SK-N-SH (cell line): ENCODE measurements around the gene SLCO2B1. TPM values are rescaled to one million over a fixed set of nuclear protein-coding genes. Genes with fewer than 3 reads are reported as not detected.

Experiments used
- CTCF ChIA-PET: fragments of 300-600, 350-600 bp; formaldehyde crosslinking; extraction: SDS; loops from one replicate; lab custom pipeline; 2021; lab: Yijun Ruan, JAX
- POLR2A ChIA-PET: fragments of 350-600 bp; sonication (Branson Sonifier 250); formaldehyde crosslinking; extraction: SDS; loops from one replicate; lab custom pipeline; 2020; ENCODE audit warnings: antibody characterized with exemption, inconsistent platforms; lab: Yijun Ruan, JAX
- DNase-seq: peaks from one replicate; pipeline ENCODE4 v3.0.0; 2012
- H2AFZ ChIP-seq: fragments of 200-600 bp; sonication (generic); 2 replicates; pipeline ENCODE4 v1.8.1; 2016; ENCODE audit warnings: antibody characterized with exemption, mild to moderate bottlenecking, low read depth
- H3F3A ChIP-seq: fragments of 200-600 bp; sonication (generic); replicated peaks from 2 replicates; pipeline ENCODE3; 2016; ENCODE audit warnings: antibody characterized with exemption, mild to moderate bottlenecking; ENCODE audit not compliant: insufficient read depth
- H3K27ac ChIP-seq, 2 experiments: fragments of 200-500 bp in 1 of 2; fragments of 200-600 bp in 1 of 2; sonication (Bioruptor generic) in 1 of 2; sonication (generic), shearing (Covaris generic) in 1 of 2; 2 replicates each; pipeline versions ENCODE4 v1.5.1 to v1.6.1; 2014 to 2016; ENCODE audit warnings: low read depth in 2 of 2, inconsistent platforms in 1 of 2, low read length in 1 of 2, mild to moderate bottlenecking in 1 of 2, mixed read lengths in 1 of 2
- H3K27me3 ChIP-seq: fragments of 200-600 bp; sonication (generic), shearing (Covaris generic); 2 replicates; pipeline ENCODE4 v1.6.1; 2016; ENCODE audit warnings: mixed run types; ENCODE audit not compliant: insufficient read depth
- H3K36me3 ChIP-seq, 2 experiments: fragments of 200-500 bp in 1 of 2; fragments of 200-600 bp in 1 of 2; sonication (Bioruptor generic) in 1 of 2; sonication (generic) in 1 of 2; replicated peaks in 1 of 2; 2 replicates each; pipeline versions ENCODE3 to v1.5.1; 2014 to 2016; ENCODE audit warnings: low read length in 1 of 2, mild to moderate bottlenecking in 1 of 2; ENCODE audit not compliant: insufficient read depth in 2 of 2, control insufficient read depth in 1 of 2
- H3K4me1 ChIP-seq, 2 experiments: fragments of 200-500 bp in 1 of 2; fragments of 200-600 bp in 1 of 2; sonication (Bioruptor generic) in 1 of 2; sonication (generic), shearing (Covaris generic) in 1 of 2; 2 replicates each; pipeline versions ENCODE4 v1.5.1 to v1.6.1; 2014 to 2016; ENCODE audit warnings: low read depth in 1 of 2, low read length in 1 of 2, mixed run types in 1 of 2; ENCODE audit not compliant: insufficient read depth in 2 of 2, control insufficient read depth in 1 of 2
- H3K4me2 ChIP-seq: fragments of 200-600 bp; sonication (generic), shearing (Covaris generic); 2 replicates; pipeline ENCODE4 v1.6.1; 2017; ENCODE audit warnings: mixed run types
- H3K4me3 ChIP-seq, 2 experiments: fragments of 200-500 bp in 1 of 2; fragments of 200-600 bp in 1 of 2; sonication (Bioruptor generic) in 1 of 2; sonication (generic), shearing (Covaris generic) in 1 of 2; 2 replicates each; pipeline versions ENCODE4 v1.5.1 to v1.8.1; 2014 to 2016; ENCODE audit warnings: low read depth in 2 of 2, inconsistent platforms in 1 of 2, low read length in 1 of 2, mild to moderate bottlenecking in 1 of 2, mixed read lengths in 1 of 2, moderate library complexity in 1 of 2
- H3K79me2 ChIP-seq: fragments of 200-600 bp; sonication (generic); 2 replicates; pipeline ENCODE4 v1.8.1; 2017; ENCODE audit warnings: mild to moderate bottlenecking; ENCODE audit not compliant: insufficient read depth
- H3K9ac ChIP-seq: fragments of 200-600 bp; sonication (generic); 2 replicates; pipeline ENCODE4 v1.6.1; 2017; ENCODE audit warnings: mixed run types
- H3K9me2 ChIP-seq: fragments of 200-600 bp; sonication (generic); 2 replicates; pipeline ENCODE4 v1.6.1; 2017; ENCODE audit warnings: mixed run types
- H3K9me3 ChIP-seq: fragments of 200-600 bp; sonication (generic); 2 replicates; pipeline ENCODE4 v1.6.1; 2017; ENCODE audit warnings: mixed run types, mild to moderate bottlenecking, moderate library complexity
- H4K20me1 ChIP-seq: fragments of 200-600 bp; sonication (generic); 2 replicates; pipeline ENCODE4 v1.6.1; 2017; ENCODE audit warnings: mild to moderate bottlenecking, mixed run types; ENCODE audit not compliant: insufficient read depth
- CHD2 ChIP-seq: fragments of 150-350 bp; IDR thresholded peaks from 2 replicates; pipeline ENCODE4 v1.6.1; 2018; ENCODE audit warnings: low read length; ENCODE audit not compliant: partially characterized antibody
- EP300 ChIP-seq, 2 experiments: IDR thresholded peaks; 2 replicates each; pipeline versions ENCODE4 v1.4.0 to v1.6.1; 2012; ENCODE audit warnings: borderline replicate concordance in 1 of 2, low read depth in 1 of 2, low read length in 1 of 2
- FOXJ3 ChIP-seq: sonication (generic); formaldehyde crosslinking; IDR thresholded peaks from 2 replicates; pipeline ENCODE4 v1.5.1; 2020; ENCODE audit warnings: mild to moderate bottlenecking, missing genetic modification reagents
- FOXM1 ChIP-seq: IDR thresholded peaks from 2 replicates; pipeline ENCODE4 v1.4.0; 2012; ENCODE audit warnings: low read depth, mild to moderate bottlenecking
- GABPA ChIP-seq: IDR thresholded peaks from 2 replicates; pipeline ENCODE4 v1.4.0; 2012; ENCODE audit warnings: low read depth, mild to moderate bottlenecking
- GATA2 ChIP-seq: sonication (generic); formaldehyde crosslinking; IDR thresholded peaks from 2 replicates; pipeline ENCODE4 v1.5.0; 2020; ENCODE audit warnings: mild to moderate bottlenecking, missing genetic modification reagents
- NFIC ChIP-seq: IDR thresholded peaks from 2 replicates; pipeline ENCODE4 v1.4.0; 2012; ENCODE audit warnings: borderline replicate concordance
- RCOR1 ChIP-seq: fragments of 150-350 bp; IDR thresholded peaks from 2 replicates; pipeline ENCODE4 v1.6.1; 2017; ENCODE audit warnings: antibody characterized with exemption, low read length
- RFX5 ChIP-seq: IDR thresholded peaks from 2 replicates; pipeline ENCODE4 v1.6.1; 2012; ENCODE audit warnings: mild to moderate bottlenecking, improper control_type of control experiment, low read length
- RXRA ChIP-seq: IDR thresholded peaks from 2 replicates; pipeline ENCODE4 v1.4.0; 2012; ENCODE audit warnings: low read depth, mild to moderate bottlenecking, borderline replicate concordance
- SMC3 ChIP-seq: IDR thresholded peaks from 2 replicates; pipeline ENCODE4 v1.6.1; 2012; ENCODE audit warnings: low read depth, low read length, improper control_type of control experiment
- TAF1 ChIP-seq: IDR thresholded peaks from 2 replicates; pipeline ENCODE4 v1.6.1; 2012; ENCODE audit warnings: low read depth, mild to moderate bottlenecking, low read length, moderate library complexity, borderline replicate concordance
- TCF12 ChIP-seq: IDR thresholded peaks from 2 replicates; pipeline ENCODE4 v1.4.0; 2012
- TEAD4 ChIP-seq: IDR thresholded peaks from 2 replicates; pipeline ENCODE4 v1.4.0; 2012; ENCODE audit warnings: mild to moderate bottlenecking, borderline replicate concordance; ENCODE audit not compliant: insufficient read depth
- WGBS: methylation state at CpG from one replicate; pipeline ENCODE4 v1.1.6; 2017; ENCODE audit warnings: low lambda C conversion rate; 5-methylcytosine and 5-hydroxymethylcytosine counted together
- polyA plus RNA-seq, 3 experiments: library from polyadenylated mRNA; depleted of rRNA; stranded (reverse); fragments of >200 nt; gene quantifications; 2 replicates each; pipeline ENCODE4 v1.2.3, GENCODE V29; 2012
- TF ChIP-seq, protein P1 (sequence below): IDR thresholded peaks from 2 replicates; pipeline ENCODE4 v1.4.0; 2012; ENCODE audit warnings: low read depth, borderline replicate concordance
- TF ChIP-seq, protein P2 (sequence below): fragments of 200-600 bp; sonication (generic); IDR thresholded peaks from 2 replicates; pipeline ENCODE4 v1.6.1; 2017; ENCODE audit warnings: antibody characterized with exemption, mild to moderate bottlenecking, moderate library complexity
- TF ChIP-seq, protein P3 (sequence below): IDR thresholded peaks from 2 replicates; pipeline ENCODE4 v1.6.1; 2012; ENCODE audit warnings: mild to moderate bottlenecking, low read depth, low read length, moderate library complexity
- TF ChIP-seq, protein P4 (sequence below): IDR thresholded peaks from 2 replicates; pipeline ENCODE4 v1.4.0; 2012; ENCODE audit warnings: low read depth, borderline replicate concordance

The SLCO2B1 gene
- polyA plus RNA-seq, 1 of the 3 experiments (the other 2 are of a cell fraction) = 0.18 TPM

DNA sequence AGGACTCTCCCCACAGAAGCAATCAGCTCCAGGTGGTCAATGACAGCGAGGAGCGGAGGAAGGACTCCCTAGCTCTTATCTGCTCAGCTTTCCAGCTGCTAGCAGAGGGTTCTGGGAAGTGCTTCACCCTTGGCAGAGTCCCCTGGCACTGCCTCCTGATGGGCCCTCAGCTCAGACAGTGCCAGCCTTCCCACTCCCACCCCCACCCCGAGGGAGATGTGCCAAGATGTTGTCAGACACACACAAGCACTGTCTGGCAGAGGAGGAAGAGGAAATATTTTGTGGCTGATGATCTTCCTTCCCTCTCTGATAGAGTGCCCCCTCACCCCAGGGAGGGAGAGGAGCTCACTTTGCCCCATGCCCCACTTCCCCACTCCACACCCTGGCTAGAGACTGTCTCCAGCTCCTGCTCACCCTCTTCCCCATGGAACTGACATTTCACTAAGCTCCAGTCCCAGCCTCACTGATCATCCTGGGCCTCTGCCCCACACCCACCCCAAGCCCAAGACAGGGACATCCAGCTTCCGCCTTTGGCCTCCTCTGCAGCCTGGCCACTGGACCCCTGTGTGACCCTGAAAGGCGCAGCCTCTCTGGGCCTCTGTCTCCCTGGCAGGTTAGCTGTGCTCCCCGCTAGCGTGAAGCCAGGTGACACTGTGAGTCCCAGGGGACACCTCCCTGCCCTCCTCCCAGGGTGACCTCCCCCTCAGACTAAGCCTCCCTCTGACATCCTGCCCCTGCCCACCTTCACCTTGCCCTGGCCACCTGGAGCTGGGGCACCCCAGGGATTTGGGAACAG lies 44.5 kb downstream of the SLCO2B1 start:
- H4K20me1 ChIP-seq = no peaks in the 10 kb centered on the region
- TF ChIP-seq EP300 (IDR thresholded peaks at IDR 0.05; ENCODE audit: borderline replicate concordance in 1 of 2, low read depth in 1 of 2, low read length in 1 of 2) (peak in 1 of 2 experiments; percentile 19; a peak in 1 of 4 replicates), TAF1 (no peak), FOXJ3 (CRISPR knock-in tag) (no peak), NFIC (peak; percentile 37; the same call in 1 of the 2 replicates), RFX5 (no peak), TCF12 (no peak), FOXM1 (no peak), RXRA (no peak), GABPA (no peak), GATA2 (CRISPR knock-in tag) (peak; percentile 56; the same call in 1 of the 2 replicates)
- TF ChIP-seq, protein P1, sequence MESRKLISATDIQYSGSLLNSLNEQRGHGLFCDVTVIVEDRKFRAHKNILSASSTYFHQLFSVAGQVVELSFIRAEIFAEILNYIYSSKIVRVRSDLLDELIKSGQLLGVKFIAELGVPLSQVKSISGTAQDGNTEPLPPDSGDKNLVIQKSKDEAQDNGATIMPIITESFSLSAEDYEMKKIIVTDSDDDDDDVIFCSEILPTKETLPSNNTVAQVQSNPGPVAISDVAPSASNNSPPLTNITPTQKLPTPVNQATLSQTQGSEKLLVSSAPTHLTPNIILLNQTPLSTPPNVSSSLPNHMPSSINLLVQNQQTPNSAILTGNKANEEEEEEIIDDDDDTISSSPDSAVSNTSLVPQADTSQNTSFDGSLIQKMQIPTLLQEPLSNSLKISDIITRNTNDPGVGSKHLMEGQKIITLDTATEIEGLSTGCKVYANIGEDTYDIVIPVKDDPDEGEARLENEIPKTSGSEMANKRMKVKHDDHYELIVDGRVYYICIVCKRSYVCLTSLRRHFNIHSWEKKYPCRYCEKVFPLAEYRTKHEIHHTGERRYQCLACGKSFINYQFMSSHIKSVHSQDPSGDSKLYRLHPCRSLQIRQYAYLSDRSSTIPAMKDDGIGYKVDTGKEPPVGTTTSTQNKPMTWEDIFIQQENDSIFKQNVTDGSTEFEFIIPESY = no peak
- TF ChIP-seq, protein P2, sequence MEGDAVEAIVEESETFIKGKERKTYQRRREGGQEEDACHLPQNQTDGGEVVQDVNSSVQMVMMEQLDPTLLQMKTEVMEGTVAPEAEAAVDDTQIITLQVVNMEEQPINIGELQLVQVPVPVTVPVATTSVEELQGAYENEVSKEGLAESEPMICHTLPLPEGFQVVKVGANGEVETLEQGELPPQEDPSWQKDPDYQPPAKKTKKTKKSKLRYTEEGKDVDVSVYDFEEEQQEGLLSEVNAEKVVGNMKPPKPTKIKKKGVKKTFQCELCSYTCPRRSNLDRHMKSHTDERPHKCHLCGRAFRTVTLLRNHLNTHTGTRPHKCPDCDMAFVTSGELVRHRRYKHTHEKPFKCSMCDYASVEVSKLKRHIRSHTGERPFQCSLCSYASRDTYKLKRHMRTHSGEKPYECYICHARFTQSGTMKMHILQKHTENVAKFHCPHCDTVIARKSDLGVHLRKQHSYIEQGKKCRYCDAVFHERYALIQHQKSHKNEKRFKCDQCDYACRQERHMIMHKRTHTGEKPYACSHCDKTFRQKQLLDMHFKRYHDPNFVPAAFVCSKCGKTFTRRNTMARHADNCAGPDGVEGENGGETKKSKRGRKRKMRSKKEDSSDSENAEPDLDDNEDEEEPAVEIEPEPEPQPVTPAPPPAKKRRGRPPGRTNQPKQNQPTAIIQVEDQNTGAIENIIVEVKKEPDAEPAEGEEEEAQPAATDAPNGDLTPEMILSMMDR = no peak
- H2AFZ ChIP-seq = no peak overlapping the region
- no peaks in the 10 kb centered on the region for H3K36me3 ChIP-seq
- WGBS = 53% methylated on average over 5 of the region's 7 CpGs
- no peak overlapping the region for H3K4me2 ChIP-seq
- no peak overlapping the region for H3K4me3 ChIP-seq
- peaks cover 0 to 26% of the 10 kb centered on the region in 2 experiments; a peak in 1 of 4 replicates for H3K4me1 ChIP-seq
- no peaks in the 10 kb centered on the region for H3F3A ChIP-seq
- POLR2A ChIA-PET = interaction anchor here (0.7 kb wide), 1 partner anchor 35 kb away, joined by 3 read pairs; no protein-coding TSS in a partner anchor
- H3K9me3 ChIP-seq = no peaks in the 10 kb centered on the region
- H3K9ac ChIP-seq = no peak overlapping the region
- CTCF ChIA-PET = interaction anchor here (0.6 to 10.1 kb wide), 16 partner anchors 11 to 265 kb away, joined by 3 to 142 read pairs (median 4); partner anchors contain the start of gene TPBGL
- no peaks in the 10 kb centered on the region for H3K79me2 ChIP-seq
- no peaks in the 10 kb centered on the region for H3K27me3 ChIP-seq
- no peaks in the 10 kb centered on the region for H3K9me2 ChIP-seq
- H3K27ac ChIP-seq = peak overlapping the region in 1 of 2 experiments; percentile 4; a peak in 1 of 4 replicates
- DNase-seq = peak; percentile 71

DNA sequence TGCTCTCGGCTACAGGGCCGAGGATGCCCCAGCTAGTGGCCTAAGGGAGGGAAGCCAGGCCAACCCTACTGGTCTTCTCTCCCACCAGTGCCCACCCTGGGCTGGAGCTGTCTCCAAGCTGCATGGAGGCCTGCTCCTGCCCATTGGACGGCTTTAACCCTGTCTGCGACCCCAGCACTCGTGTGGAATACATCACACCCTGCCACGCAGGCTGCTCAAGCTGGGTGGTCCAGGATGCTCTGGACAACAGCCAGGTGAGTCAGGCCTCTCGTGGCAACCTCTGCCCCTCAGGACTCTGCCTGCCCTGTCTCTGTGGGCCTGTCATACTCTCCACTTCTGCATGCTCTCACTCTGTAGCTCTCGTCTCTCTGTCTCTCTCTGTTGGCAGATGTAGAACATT lies 45.5 kb downstream of the SLCO2B1 start:
- ChIA-PET CTCF (interaction anchor here (1.1 to 10.1 kb wide), 9 partner anchors 10 to 266 kb away, joined by 3 to 142 read pairs (median 7); partner anchors contain the start of gene TPBGL), POLR2A (interaction anchor here (0.6 kb wide), 1 partner anchor 45 kb away, joined by 3 read pairs; no protein-coding TSS in a partner anchor)
- Histone ChIP-seq H3K9me3 (no peaks in the 10 kb centered on the region), H3K9ac (no peak overlapping the region), H3K9me2 (no peaks in the 10 kb centered on the region), H3K4me1 (peaks cover 0 to 20% of the 10 kb centered on the region in 2 experiments; a peak in 1 of 4 replicates), H3F3A (no peaks in the 10 kb centered on the region), H4K20me1 (no peaks in the 10 kb centered on the region), H3K27me3 (no peaks in the 10 kb centered on the region), H3K4me2 (no peak overlapping the region), H3K79me2 (no peaks in the 10 kb centered on the region), H2AFZ (no peak overlapping the region), H3K27ac (no peak overlapping the region), H3K4me3 (no peak overlapping the region), H3K36me3 (no peaks in the 10 kb centered on the region)
- no peak for DNase-seq
- WGBS = 59% methylated on average over 6 of the region's 8 CpGs
- TF ChIP-seq, protein P3, sequence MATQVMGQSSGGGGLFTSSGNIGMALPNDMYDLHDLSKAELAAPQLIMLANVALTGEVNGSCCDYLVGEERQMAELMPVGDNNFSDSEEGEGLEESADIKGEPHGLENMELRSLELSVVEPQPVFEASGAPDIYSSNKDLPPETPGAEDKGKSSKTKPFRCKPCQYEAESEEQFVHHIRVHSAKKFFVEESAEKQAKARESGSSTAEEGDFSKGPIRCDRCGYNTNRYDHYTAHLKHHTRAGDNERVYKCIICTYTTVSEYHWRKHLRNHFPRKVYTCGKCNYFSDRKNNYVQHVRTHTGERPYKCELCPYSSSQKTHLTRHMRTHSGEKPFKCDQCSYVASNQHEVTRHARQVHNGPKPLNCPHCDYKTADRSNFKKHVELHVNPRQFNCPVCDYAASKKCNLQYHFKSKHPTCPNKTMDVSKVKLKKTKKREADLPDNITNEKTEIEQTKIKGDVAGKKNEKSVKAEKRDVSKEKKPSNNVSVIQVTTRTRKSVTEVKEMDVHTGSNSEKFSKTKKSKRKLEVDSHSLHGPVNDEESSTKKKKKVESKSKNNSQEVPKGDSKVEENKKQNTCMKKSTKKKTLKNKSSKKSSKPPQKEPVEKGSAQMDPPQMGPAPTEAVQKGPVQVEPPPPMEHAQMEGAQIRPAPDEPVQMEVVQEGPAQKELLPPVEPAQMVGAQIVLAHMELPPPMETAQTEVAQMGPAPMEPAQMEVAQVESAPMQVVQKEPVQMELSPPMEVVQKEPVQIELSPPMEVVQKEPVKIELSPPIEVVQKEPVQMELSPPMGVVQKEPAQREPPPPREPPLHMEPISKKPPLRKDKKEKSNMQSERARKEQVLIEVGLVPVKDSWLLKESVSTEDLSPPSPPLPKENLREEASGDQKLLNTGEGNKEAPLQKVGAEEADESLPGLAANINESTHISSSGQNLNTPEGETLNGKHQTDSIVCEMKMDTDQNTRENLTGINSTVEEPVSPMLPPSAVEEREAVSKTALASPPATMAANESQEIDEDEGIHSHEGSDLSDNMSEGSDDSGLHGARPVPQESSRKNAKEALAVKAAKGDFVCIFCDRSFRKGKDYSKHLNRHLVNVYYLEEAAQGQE = no peak
- TF ChIP-seq TAF1 = no peak
- TF ChIP-seq RFX5 = no peak
- no peak for TF ChIP-seq TEAD4
- no peak for TF ChIP-seq GATA2 (CRISPR knock-in tag)
- TF ChIP-seq, protein P4, sequence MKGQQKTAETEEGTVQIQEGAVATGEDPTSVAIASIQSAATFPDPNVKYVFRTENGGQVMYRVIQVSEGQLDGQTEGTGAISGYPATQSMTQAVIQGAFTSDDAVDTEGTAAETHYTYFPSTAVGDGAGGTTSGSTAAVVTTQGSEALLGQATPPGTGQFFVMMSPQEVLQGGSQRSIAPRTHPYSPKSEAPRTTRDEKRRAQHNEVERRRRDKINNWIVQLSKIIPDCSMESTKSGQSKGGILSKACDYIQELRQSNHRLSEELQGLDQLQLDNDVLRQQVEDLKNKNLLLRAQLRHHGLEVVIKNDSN = no peak
- TF ChIP-seq SMC3 = no peak
- TF ChIP-seq CHD2 = no peak
- TF ChIP-seq GABPA = no peak
- no peak for TF ChIP-seq RCOR1
